Umbilical cord (tissue), 2 donors: Measurements from ENCODE around the gene HOXB3. TPM values are rescaled to one million over a fixed set of nuclear protein-coding genes. Genes with fewer than 3 reads are reported as not detected.

ENCODE experiments used
- DNase-seq: peaks from one replicate; pipeline ENCODE4 v3.0.0-alpha.2; 2015; ENCODE audit warnings: low spot score
- total RNA-seq: library from RNA; depleted of rRNA; stranded (reverse); fragments of >200 nt; gene quantifications from one replicate; pipeline ENCODE4 v1.2.3, GENCODE V29; 2014; ENCODE audit warnings: low replicate concordance; ENCODE audit not compliant: insufficient read depth

Gene HOXB3
- total RNA-seq, 1 donor from 2014 or later, result 18.3 TPM

DNA sequence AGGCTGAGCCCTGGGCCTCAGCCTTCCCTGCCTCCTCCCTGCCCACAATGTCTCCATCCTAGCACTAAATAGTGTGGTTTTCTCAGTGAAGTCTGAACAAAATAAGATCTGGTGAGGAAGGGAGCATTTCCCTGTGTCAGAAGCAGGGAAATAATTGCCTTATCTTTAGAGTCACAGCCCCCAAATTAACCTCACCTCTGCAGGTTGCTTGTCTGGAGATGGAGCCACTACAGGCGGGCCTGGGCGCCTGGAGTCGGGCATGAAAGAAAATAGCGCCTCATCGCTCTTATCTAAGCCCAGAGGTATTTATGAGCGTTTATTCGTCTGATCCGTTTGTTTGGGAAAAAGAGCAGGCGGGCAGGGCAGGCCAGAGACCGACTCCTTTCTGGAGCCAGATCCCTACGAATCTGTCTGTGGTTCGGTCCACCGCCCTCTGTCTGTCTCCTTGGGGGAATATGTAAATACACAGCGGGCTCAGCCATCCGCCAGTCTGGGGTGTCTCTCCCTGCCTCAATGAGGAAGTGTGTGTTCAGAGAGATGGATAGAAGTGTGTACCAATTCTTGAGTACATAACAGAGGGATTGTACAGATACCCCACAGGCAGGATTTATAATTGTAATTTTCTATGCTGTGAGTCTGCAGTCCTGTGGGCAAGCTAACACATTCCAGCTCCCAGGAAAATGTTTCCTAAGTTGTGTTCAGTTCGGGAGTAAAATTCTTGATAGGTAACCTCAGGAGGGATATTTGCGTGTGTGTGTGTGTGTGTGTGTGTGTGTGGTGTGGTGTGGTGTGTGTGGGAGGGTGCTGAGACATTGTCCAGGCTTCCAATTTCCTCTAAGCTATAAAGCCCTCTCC, 10.4 kb upstream of the HOXB3 start:
- DNase-seq, result no peak

DNA sequence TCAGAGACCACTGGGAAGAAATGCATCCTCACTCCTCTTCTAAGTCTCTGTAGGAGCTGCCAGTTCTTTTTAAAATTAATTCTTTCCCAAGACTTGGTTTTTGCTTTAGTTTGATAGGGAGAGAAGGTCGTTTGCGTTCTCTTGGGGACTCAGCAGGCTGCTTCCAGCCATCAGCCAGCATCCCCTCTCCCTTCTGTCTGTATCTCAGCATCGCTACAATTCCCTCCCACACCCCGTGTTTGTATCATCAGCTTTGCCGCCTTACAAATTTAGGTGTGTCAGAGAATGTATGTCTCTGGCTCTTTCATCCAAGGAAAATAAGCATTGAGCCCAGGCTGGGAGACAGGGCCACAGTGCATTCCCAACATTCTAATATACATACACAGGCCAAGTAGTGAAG, 9.3 kb upstream of the HOXB3 start:
- DNase-seq, result no peak

DNA sequence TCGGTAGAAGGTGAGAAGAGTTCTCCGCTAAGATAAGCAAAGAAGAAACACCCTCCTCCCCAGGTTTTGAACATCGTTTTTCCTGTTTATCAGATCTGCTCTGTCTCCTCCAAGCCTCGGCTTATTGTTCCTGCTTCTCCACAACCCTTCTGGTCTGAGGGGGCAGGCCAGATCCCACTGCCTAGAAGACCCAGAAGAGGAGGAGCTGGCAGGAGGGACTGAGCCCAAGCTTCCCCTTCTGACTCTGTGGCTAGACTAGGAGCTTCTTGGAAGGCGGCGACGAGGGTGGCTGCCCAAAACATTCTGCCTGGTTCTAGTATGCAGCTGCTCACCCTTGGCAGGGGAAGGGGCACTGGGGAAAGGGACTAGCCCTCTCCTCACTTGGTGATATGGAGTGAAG, 8.7 kb upstream of the HOXB3 start:
- DNase-seq, result no peak

DNA sequence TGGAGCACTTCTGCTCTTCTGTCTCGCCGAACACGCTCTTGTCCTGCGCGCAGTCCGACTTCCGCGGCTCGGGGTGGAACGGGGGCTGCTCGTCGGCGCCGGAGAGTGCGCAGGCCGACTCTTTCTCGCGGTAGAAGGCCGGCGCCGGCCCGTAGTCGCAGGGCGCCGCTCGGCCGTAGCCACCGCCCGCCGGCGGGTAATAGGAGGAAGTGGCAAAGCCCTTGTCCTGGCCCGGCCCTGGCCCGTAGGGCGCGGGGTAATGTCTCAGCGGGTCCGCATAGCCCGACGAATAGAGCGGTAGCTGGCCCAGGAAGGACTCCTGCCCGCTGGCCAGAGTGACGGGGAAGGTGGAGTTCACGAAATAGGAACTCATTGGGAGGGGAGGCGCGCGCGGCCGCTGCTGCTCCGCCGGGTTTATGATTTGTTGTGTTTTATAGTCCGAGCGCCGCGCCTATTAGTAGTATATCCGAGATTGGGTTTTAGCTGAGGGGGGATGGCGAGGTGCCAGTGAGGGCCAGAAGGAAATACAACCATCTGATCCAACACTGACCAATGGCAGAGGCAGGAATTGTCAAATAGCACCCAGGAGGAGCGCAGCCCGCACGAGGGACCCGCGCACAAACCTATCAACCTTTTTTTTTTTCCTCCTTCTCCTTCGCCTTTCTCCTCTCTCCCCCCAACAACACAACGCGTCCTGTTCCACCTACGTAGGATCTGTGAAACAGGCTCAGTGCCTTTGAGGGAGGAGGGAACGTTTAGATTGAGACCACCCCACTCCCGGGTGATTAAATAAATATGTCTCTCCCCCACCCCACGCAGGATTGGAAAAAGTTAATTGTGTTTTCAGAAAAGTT, 8.0 kb upstream of the HOXB3 start:
- no peak for DNase-seq

DNA sequence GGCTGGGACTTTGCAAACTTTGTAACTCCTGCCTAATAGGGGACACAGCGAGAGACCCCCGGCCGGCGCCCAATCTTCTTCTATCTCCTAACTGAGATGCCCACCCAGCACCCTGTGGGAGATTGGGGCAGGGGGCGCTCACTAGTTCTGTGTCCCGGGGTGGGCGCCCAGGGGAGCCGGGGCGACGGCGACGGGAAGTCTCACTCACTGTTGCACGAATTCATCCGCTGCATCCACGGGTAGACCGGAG, 7.4 kb upstream of the HOXB3 start:
- no peak for DNase-seq

DNA sequence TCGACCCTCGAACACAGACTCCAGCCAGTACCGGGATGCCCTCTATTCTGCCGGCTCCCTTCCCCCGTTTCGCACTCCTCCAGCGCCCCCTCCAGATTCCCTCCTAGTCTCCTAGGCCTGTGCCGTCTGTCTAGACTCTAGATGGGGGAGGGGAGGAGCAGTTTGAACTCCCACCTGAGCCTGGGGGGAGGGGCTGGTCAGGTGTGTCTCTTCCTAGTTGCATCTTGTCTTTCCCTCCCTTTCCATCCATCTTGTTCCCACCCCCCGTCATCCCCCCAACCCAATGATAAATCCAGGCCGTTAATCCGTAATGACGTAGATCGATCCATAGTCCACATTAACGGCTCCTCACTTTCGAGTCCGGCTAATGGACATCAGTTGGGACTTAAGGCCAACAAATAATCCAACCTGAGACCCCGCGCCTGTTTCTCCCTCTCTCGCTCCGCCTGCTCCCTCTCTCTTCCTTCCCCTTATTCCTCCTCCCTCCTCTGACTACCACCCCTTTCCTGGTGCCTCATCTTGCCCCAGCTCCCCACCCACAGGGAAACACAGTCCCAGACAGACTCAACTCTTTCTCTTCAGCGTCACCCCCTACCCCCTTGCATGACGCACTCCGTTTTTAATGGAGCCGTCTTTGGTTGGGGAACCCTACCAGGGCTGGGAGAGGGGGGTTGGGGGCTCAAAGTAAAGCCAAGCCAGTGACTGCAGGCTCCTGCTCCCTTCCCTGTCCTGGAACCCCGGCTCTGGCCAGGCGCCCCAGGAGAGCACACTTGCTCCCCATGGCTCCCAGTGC, 6.9 kb upstream of the HOXB3 start:
- no peak for DNase-seq

DNA sequence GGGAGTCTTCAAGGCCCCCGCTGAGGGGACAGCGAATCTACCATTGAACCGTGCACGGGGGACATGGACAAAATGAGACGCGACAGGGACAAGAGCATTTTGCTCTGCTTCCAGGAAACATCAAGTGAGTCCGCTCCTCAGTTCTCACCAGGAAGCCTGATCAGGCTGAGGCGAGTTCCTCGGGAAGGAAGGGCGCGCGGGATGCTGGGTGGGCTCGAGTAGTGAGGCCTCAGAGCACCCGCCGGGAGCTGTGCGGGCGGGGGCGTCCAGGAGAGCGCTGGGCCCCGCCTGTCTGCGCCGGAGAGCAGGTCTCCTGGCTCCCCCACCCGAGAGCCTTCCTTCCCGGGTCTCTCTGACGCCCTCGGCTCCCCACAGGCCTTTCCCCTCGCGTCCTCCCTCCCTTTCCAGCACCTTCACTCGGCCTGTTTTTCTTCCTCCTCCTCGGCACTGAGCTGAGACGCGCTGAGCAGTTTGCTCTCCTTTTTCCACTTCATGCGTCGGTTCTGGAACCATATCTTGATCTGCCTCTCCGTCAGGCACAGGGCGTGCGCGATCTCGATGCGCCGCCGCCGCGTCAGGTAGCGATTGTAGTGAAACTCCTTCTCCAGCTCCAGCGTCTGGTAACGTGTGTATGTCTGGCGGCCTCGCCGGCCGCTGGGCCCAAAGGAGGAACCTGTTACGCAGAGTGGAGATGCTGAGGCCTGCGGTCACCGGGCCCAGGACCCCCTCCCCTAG, 6.1 kb upstream of the HOXB3 start:
- DNase-seq, result no peak

DNA sequence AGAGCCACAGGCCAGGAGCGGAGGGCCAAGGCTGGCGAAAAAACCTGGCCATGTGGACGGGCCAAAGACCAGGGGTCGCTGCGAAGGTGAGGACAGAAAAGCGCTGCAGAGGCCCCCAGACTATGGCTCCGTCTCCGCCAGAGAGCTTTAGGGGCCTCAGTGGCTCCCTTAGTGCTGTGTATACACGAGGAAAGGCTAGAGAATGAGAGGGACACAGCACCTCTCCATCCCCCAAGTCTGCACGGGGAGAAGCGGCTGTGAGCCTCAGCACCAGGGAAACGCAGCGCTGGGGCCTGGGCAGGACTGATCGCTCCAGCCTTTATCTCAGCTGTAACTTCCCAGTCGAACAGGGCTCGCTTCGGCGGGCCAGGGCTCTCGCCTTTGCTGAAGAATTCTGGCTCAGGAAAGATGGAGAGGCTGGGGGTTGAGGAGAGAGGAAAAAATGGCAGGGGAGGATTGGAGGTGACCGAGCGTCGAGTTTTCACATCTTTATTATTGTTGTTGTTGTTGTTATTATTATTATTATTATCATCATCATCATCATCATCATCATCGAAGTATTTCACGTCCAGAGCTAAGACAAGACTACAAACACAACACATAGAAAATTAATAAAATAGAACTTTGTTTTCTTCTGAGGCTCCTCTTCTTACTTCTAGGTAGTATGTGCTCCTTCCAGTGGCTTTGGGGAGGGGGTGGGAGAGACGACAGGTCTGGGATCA, 5.4 kb upstream of the HOXB3 start:
- DNase-seq, result no peak

DNA sequence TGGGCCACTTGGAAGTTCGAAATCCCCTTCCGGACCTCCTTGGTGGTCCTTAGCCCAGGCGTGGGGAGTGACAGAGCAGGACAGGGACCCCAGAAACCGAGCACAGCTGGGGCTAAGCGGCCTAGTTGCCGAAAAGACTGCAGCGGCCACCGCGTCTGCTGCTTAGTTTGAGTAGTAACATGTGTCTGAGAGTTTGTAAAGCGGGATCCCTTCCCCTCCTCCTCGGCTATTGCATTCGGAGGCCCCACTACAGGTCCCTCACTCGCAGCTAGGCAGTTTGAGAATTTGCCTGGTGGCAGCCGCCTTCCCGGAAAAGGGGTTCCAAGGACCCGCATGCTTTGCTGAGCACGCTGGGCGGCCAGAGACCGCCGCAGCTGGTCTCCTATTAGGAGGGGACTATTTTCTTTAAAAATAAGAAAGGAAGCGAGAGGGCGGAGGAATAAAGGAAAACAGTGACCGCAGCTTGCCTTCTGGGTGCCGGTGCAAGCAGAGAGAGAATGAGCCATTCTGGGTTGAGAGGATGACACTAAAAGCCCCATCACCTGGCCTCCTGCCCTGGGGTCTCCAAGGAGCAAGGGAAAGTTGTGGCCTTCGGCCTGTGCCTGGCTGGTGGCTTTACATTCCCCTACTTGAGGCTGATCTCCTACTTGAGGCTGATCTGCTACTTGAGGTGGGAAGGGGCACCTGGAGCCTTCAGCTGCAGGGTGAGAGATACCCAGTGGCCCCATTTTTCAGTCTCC, 4.7 kb upstream of the HOXB3 start:
- no peak for DNase-seq

DNA sequence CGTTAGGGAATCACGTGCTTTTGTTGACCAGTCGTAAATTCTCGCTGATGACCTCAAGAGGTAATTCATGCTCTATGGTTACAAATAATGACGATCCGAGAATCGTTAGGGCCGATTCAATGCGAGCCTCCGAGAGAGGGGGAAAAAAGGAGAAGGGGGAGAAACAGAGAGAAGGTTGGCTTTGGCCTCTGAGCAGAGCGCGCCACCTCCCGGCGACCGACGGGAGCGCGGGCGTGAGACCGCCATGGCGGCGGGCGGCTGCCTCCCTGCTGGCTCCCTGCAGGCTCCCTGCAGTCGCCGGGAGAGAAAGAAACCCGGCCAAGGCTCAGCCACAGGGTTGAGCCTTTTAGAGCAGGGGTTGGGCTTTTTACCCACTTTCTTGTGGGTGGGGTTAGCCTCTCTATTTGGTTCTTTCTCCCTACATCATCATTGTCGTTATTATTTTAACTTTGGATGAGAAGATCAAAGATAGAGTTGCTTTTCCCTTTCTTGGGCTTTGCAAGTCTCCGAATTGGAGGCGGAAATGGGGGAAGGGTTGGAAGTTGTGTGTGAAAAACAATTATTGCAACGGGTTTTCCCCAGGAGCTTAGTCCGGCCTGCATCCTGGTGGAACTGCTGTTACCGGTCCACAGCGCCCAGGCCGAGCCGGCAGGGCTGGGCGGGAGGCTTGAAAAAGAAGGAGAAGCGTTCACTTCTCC, 3.9 kb upstream of the HOXB3 start:
- DNase-seq, result peak; percentile 79

DNA sequence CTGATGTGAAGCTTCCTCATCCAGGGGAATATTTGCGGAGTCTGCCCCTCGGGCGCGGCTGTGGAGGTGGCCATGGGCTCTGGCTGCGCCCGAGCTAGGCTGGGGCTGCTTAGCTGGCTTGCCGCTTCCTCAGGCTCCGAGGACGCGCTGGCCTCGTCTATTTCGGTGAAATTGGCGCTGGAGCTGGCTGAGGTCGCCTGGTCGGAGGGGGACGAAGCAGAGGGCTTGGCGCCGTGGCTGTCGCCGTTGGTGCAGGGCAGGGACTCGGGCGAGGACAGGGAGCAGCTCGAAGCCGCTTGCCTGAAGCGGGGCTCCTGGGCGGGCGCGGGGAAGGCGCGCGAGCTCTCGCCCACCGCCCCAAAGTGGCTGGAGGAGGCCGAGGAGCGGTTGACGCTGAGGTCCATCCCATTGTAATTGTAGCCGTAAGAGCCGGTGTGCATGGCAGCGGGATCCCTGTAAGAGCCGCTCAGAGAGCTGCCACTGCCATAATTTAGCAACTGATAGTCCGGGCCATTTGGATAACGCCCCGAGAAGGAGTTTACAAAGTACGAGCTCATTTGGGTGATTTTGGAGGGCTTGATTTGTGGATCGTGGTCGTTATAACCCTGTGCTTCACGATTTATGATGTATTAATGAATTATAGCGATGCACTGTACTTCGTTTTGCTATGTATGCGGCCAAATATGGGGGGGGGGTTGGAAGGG, 3.2 kb upstream of the HOXB3 start, which contains the start of gene HOXB5:
Gene HOXB5, minus strand, starts transcription at position 654 of the 704 bp plus-strand sequence. Its CDS starts 97 bp downstream, at position 557.
- no peak for DNase-seq

DNA sequence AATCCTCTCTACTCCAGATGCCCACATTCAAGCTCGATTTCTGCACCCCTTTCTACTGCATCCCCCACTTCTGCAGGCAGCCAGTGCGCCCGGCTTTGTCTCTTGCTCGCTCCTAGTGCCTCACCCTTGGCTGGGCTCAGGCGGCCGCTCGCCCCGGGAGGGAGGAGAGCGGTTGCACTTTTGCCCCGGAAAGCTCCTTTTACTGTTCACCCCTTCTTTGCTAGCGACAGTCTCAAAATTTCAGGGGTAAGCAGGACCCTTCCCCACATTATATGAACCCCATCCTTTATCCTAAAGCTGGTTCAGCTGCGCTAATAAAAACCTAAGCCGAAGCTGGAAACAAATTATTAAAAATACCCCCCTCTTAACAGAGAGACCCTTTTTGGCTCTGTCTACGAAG, 2.5 kb upstream of the HOXB3 start:
- no peak for DNase-seq

DNA sequence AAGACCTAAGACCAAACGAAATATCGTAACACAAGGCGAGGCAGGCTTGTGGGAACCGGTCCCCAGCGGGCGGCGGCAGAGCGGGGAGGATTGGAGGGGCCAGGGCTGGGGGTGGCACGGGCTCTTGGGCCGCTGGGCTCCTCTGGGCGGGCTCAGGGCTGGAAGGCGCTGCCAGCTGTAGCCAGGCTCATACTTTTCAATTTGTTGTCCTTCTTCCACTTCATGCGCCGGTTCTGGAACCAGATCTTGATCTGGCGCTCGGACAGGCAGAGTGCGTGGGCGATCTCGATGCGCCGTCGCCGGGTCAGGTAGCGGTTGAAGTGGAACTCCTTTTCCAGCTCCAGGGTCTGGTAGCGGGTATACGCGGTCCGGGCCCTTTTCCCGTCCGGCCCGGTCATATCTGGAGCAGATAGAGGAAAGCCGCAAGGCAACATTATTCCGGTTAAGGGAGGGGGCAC, 2.0 kb upstream of the HOXB3 start:
- DNase-seq, result no peak

DNA sequence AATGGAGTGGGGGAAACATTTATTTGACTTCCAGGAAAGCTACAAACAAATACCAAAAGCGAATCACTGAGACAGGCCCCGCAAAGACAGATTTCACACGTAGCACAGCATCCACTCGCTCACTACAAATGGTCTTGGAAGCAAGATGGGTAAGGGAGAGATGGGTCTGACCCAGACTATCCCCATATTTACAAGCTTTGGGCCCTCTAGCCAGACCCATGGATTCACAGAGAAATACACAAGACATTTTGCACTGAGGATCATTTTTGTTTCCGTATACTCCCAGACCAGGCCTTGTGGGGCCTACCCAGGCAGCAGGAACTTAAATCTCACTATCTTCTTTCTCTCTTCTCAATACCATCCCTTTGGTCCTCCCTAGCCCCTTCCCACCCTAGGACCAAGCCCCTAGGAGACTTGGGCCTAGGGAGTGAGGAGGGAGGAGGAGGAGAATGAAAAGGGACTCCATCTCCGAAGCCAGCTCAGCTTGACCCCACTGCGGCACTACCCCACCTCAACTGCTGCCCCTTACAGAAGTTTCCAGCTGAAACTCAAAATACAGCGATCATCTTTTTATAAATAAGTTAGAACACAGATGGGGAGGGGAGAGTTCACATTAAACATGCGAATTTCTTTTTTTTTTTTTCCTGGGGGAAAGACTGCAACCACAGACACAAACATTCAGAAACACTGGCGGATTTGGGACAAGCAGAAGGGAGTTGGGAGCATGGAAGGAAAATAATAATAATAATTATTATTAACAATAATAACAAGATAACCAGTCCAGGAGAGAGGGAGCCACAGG, 1.4 kb upstream of the HOXB3 start:
- no peak for DNase-seq

DNA sequence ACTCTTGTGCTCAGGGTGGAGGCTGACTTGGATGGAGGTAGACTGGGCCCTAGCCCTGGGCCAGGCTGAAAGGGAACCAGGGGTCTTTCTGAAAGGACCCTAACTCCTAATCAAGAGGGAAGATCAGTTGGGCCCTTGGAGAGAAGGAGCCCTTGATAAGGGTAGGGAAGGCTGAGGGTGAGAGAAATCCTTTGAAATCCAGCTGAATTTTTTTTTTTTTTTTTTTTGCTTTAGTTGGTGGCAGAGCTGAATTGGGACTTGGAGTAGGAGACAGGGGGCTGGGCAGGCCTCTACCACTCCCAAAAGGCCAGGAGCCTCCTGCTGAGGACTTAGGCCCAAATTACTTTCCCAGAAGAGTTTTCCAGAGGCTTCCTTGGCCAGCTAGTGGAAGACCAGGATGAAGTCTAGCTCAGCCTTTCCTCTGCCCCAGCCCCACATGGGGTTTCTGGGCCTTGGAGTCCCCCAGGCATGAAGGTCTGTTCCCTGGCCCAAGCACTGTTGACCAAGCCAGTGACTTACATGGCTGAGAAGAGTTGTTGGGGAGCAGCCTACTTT, 643 bp upstream of the HOXB3 start:
- DNase-seq, result no peak

DNA sequence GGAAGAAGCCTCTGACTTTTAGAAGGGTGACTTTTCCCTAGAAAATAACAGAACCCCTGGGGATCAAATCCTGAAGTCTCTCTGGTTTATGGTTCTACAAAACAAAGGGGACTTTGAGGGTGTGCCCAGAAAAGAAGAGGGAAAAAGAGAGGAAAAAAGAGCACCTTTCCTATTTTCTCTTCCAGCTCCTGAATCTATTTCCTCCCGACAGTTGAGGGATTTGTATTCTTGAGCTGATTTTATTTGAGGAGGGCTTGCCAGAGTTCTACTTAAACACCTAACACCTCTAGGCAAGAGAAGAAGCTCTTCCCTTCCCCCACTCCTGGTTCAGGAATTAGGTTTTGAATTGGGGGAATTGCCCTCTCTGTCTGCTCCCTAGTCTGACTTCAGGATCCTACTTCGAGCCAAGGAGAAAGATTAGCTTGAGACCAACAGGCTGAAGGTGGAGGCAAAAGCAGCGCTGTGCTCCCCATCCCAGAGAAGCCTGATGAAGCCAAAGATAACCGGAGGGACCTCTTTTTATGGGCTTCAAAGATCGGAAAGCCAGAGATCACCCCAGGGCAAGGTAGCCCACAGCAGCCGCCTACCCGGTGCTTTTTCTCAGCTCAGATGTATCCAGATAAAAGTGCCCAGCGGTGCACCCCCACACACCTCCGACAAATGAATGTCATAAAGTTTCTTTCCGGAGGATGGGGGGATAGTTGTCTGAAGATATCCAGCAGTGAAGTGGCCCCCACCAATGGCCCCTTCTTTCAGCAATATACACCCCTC, 796 bp downstream of the HOXB3 start:
- DNase-seq, result no peak

DNA sequence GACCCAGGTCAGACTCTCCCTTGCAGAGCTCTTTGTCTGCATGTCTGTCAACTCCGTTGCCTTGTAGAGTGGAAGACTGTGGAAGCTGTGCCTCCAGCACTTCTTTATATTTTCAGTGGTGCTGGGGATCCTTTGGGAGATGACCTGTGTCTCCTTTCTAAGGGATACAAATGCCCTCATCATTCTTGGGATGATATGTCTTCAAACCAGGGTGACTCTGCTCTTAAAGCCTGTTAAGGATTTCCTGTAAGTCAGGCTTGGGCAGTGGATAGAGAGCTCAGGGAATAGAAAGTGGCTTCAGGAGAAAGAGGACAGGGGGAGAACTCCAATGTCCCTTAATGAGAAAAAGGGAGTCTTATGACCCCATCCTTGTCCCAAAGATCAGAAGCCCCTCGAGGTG, 1.5 kb downstream of the HOXB3 start:
- DNase-seq, result no peak
